ENCODE data around the gene TRIM59.
"Not testable (repeated sequence)": the region's sequence is repeated elsewhere in the genome, so short reads cannot be mapped to it uniquely, and the experiment has no call there.

The TRIM59 gene

GRCh38 chr3:160458151-160458550 lies 8.6 kb upstream of the TRIM59 start:
- DNase-seq (ENCODE audit: extremely low read depth in 1 of 2, low read depth in 1 of 2) = no peak

GRCh38 chr3:160455846-160456245 lies 6.3 kb upstream of the TRIM59 start:
- DNase-seq (ENCODE audit: extremely low read depth in 1 of 2, low read depth in 1 of 2) = no peak

GRCh38 chr3:160454995-160455394 lies 5.4 kb upstream of the TRIM59 start:
- DNase-seq (ENCODE audit: extremely low read depth in 1 of 2, low read depth in 1 of 2) = no peak

DNA sequence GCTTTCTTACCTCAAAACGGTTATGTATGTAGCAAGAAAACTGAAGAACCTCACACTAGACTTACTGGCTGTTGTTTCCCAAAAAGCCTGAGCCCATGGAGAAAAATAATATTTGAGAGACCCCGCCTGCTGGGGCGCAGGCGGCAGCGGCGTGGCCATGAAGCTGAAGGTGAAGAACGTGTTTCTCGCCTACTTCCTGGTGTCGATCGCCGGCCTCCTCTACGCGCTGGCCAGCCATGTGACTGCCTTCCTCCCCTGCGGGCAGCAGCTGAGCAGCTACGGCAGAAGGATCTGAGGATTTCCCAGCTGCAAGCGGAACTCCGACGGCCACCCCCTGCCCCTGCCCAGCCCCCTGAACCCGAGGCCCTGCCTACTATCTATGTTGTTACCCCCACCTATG lies 2.7 kb upstream of the TRIM59 start:
- DNase-seq (ENCODE audit: extremely low read depth in 1 of 2, low read depth in 1 of 2) = not testable (repeated sequence)

DNA sequence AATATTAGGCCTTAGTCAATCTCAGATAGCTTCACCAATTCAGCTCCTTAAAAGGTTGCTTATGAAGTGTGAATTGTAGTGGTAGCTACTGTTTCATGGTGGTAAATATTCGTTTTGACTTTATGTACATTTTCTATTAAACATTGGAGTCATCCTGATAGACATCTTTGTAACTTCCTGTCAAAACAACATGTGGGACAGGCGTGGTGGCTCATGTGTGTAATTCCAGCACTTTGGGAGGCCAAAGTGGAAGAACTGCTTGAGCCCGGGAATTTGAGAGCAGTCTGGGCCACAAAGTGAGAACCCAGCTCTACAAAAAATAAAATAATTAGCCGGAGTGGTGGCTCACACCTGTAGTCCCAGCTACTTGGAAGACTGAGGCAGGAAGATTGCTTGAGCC lies 2.0 kb upstream of the TRIM59 start:
- DNase-seq (ENCODE audit: extremely low read depth in 1 of 2, low read depth in 1 of 2) = no peak

DNA sequence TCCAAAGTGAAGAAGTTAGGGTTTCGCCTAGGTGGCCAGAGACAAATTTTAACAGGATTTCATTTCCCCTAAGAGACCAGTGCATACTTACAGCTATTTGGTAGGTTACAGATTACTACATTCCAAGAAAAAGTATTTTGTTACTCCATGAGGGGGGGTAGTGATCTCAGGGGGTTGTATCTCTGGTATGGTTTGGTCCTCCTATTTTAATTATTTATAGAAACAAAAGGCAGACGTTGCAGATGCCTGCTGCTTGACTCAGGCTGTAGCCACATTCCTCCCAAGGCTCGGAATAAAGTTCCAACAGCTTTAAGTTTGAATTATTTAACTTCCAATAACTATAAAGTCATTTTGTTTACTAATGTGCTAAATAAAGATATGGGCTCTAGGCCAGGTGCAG lies 1.3 kb upstream of the TRIM59 start:
- DNase-seq (ENCODE audit: extremely low read depth in 1 of 2, low read depth in 1 of 2) = no peak

GRCh38 chr3:160448845-160449635 lies 546 bp downstream of the TRIM59 start:
- DNase-seq (ENCODE audit: extremely low read depth in 1 of 2, low read depth in 1 of 2) = no peak

DNA sequence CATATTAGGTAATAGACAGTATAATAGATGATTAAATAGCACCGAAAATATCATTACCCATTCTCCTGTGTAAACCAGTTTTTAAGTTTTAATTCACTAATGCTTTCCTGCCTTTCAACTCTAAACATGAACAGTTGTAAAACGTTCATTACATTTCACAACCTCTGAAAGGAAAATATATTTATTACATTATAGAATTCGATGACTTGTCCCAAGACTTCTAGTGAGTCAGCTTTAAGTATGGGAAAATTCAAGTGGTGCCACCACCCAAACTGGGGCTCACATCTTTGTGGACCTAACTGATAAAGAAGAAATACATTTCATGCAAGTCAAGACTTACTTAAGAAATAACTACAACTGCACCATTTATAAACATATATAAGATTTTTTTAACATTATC lies 2.0 kb downstream of the TRIM59 start:
- no peak for DNase-seq (ENCODE audit: extremely low read depth in 1 of 2, low read depth in 1 of 2)

- DNase-seq (ENCODE audit: extremely low read depth in 1 of 2, low read depth in 1 of 2) = no peak
Observed at GRCh38 chr3:160446522-160447056, 3.0 kb downstream of the TRIM59 start.

GRCh38 chr3:160445854-160446253 lies 3.7 kb downstream of the TRIM59 start:
- DNase-seq (ENCODE audit: extremely low read depth in 1 of 2, low read depth in 1 of 2) = no peak

DNA sequence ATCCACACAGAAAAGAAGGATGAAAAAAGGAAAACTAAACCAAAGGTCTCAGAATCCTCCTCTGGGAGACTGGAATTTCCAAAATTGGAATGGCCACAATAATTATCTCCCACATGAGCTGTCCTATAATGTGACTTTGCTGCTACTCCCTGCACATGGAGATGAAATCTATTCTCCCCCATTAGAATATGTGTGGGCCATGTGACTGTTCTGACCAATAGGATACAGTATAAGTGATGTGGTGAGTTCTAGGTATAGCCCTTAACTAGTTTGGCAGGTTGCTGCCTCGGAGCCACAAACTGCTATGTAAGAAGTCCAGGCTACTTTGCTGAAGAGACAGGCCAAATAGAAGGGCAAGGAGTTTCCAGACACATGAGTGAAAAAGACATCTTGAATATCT lies 5.2 kb downstream of the TRIM59 start:
- DNase-seq (ENCODE audit: extremely low read depth in 1 of 2, low read depth in 1 of 2) = no peak

GRCh38 chr3:160440687-160441086 lies 8.9 kb downstream of the TRIM59 start:
- DNase-seq (ENCODE audit: extremely low read depth in 1 of 2, low read depth in 1 of 2) = no peak

- DNase-seq (ENCODE audit: extremely low read depth in 1 of 2, low read depth in 1 of 2) = no peak
Observed at GRCh38 chr3:160437083-160437455, 12.5 kb downstream of the TRIM59 start.

DNA sequence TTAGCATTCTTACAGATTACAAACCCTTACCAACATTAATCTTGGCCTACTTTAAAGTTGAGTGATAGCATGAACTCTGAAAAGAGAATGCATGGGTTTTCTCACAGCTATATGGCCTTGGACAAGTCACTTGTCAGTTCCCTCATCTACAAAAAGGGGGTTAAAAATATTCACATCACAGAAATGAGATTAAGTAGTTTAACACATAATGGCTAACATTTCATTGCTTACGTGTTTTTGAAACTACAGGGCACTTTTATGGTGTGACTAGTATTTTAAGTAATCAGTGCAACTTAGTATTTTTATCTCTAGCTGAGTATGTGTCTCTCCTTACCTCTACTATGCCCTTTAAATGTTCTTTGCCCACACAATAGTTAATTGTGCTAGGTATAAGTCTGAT lies 13.8 kb downstream of the TRIM59 start:
- DNase-seq (ENCODE audit: extremely low read depth in 1 of 2, low read depth in 1 of 2) = no peak

GRCh38 chr3:160435095-160435494 lies 14.5 kb downstream of the TRIM59 start:
- DNase-seq (ENCODE audit: extremely low read depth in 1 of 2, low read depth in 1 of 2) = no peak

- no peak for DNase-seq (ENCODE audit: extremely low read depth in 1 of 2, low read depth in 1 of 2)
Observed at GRCh38 chr3:160434071-160434470, 15.5 kb downstream of the TRIM59 start.

DNA sequence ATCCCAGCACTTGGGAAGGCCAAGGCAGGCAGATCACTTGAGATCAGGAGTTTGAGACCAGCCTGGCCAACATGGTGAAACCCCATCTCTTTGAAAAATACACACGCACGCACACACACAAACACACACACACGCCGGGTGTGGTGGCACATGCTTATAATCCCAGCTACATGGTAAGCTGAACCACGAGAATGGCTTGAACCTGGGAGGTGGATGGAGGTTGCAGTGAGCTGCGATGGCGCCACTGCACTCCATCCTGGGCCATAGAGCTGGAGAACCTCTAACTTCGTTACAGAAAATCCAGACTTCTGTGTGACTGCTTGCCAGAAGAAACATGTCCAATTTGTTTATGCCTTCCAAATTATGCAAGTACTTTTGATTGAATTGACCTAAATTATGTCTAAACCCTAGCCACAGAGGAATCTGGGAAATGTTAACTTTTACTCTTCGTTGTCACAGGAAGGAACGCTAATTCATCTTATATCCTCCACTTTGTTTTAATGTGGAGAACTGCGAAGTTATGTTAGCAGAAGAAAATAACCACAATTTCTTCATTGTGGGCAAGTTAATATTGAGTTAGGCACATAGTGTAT lies 21.7 kb downstream of the TRIM59 start:
- no peak for DNase-seq (ENCODE audit: extremely low read depth in 1 of 2, low read depth in 1 of 2)

- no peak for DNase-seq (ENCODE audit: extremely low read depth in 1 of 2, low read depth in 1 of 2)
Observed at GRCh38 chr3:160417311-160417710, 32.3 kb downstream of the TRIM59 start.

- peak; percentile 27 to 47 for DNase-seq (ENCODE audit: extremely low read depth in 1 of 2, low read depth in 1 of 2)
Observed at GRCh38 chr3:160413613-160414248, 35.9 kb downstream of the TRIM59 start.

DNA sequence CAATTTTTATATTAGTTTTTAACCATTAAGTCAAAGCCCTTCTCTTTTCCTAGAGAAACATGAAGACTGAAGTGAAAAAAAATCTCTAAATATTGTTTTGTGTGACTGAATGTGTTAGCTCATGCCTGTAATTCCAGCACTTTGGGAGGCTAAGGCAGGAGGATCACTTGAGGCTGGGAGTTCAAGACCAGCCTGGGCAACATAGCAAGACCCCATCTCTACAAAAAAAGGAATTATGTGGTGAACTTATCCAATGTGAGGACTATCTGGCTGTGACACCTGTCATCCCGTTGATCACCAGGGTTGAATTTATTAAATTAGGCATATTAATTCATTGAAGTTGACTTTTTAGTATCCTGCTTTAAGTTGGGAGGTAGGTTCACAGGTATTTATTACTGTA lies 37.1 kb downstream of the TRIM59 start:
- DNase-seq (ENCODE audit: extremely low read depth in 1 of 2, low read depth in 1 of 2) = no peak

GRCh38 chr3:160409812-160410610 lies 39.6 kb downstream of the TRIM59 start:
- no peak for DNase-seq (ENCODE audit: extremely low read depth in 1 of 2, low read depth in 1 of 2)
